Inferior parietal cortex (tissue), 1 donor: ENCODE measurements around the gene LTA.
"Not testable (repeated sequence)": the region's sequence is repeated elsewhere in the genome, so short reads cannot be mapped to it uniquely, and the experiment has no call there.

Experiments
- DNase-seq: peaks from one replicate; pipeline ENCODE4 v3.0.0-alpha.2; 2016; ENCODE audit errors: extremely low spot score

LTA gene

GRCh38 chr6:31541658-31542521, 30.2 kb upstream of the LTA start, which contains the start of gene DDX39B:
TSS of gene DDX39B (minus strand) at chr6:31542003. CDS start at chr6:31540532, 1,471 bp downstream.
- DNase-seq = peak; percentile 99

DNA sequence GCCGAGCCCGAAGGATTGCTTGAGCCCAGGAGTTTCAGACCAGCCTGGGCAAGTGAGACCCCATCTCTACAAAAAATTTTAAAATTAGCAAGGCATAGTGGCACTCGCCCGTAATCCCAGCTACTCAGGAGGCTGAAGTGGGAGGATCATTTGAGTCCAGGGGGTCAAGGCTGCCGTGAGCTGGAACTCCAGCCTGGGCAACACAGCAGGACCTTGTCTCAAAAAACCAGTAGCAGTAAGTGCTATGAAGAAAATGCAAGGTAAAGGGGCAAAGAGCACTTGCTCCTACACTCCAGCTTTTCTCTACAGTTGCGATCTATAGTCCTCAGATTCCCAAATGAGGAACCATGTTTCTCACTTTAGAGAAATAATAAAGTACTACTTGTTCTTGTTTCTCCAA, 28.4 kb upstream of the LTA start:
- DNase-seq = no peak

- DNase-seq = no peak
Measured at GRCh38 chr6:31544676-31545075, 27.4 kb upstream of the LTA start.

GRCh38 chr6:31545291-31545690, 26.8 kb upstream of the LTA start:
- no peak for DNase-seq

- peak; percentile 90 for DNase-seq
Measured at GRCh38 chr6:31546339-31546957, 25.6 kb upstream of the LTA start, which contains the start of gene ATP6V1G2. TSS of gene ATP6V1G2 (minus strand) at chr6:31546608. CDS start at chr6:31546559, 49 bp downstream.

- DNase-seq = peak; percentile 98
Measured at GRCh38 chr6:31546958-31547726, 24.9 kb upstream of the LTA start, which contains the start of gene NFKBIL1. TSS of gene NFKBIL1 (plus strand) at chr6:31547608. CDS start at chr6:31547695, 87 bp downstream.

DNA sequence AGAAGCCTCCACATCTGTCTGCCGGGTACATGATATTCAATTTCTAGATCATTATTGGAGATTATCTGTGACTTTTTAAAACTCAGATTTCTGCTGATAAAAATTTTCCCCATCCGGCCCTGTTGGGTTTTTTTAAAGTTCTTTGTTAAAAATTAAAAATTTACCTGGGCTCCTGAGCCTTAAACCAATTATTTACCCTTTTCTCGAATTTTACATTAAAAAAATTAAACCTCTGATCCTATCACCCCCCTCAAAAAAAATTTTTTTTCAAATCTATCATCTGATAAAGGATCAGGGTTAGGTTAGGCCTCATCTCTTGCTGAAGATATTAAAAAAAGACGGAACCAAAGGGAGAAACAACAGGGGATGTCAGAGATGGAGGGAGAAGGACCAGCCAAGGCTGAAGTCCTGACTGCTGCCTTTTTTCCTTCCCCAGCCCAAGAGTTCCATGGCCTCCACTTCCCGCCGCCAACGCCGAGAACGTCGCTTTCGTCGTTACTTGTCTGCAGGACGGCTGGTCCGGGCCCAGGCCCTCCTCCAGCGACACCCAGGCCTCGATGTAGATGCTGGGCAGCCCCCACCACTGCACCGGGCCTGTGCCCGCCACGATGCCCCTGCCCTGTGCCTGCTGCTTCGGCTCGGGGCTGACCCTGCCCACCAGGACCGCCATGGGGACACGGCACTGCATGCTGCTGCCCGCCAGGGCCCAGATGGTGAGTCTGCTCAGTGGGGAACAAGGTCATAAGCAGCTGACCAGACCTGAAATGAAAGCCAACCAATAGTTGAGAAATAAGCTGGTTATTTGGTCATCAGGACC, 24.2 kb upstream of the LTA start:
- no peak for DNase-seq

DNA sequence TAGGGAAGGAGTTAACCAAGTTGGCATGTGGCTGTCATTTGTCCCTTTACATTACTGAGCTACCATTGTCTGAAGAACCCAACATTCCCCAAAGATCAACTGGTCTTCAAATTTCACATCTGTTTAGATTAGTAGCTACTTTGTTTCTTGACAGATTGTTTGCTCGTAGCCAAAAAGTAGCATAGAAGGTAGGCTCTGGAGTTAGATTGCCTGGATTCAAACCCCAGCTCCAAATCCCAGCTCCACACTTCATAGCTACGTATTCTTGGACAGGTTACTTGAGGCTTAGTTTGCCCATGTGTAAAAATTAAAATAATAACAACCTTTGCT, 23.6 kb upstream of the LTA start:
- no peak for DNase-seq

GRCh38 chr6:31551371-31551770, 20.7 kb upstream of the LTA start:
- not testable (repeated sequence) for DNase-seq

DNA sequence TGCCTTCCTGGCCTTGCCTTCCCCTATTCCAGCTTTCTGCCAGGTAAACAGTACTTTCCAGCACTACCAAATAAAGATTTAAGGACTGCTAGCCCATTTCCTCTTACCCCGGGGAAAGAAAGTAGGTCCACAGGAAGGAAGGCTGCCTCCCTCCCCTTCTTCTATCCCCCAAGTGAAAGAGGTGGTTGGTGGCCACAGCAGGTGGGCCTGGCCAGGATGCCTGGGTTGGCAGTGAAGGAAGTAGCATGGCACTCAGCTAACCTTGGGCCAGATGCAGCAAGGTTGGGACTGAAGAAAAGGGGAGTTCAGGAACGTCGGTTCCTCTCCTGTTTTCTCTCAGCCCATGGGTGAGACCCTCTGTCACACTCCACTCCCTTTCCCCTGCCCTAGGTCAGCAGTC, 15.8 kb upstream of the LTA start:
- DNase-seq = no peak

GRCh38 chr6:31557443-31558317, 14.4 kb upstream of the LTA start:
- no peak for DNase-seq

DNA sequence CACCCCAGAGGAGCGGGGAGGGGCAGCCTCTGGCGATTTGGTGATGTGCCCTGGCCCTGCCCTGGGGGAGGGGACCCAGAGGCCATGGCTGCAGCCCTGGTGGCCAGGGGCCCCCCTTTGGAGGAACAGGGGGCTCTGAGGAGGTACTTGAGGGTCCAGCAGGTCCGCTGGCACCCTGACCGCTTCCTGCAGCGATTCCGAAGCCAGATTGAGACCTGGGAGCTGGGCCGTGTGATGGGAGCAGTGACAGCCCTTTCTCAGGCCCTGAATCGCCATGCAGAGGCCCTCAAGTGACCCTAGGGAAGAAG, 13.8 kb upstream of the LTA start:
- DNase-seq = no peak

- peak; percentile 40 for DNase-seq
Measured at GRCh38 chr6:31558631-31559500, 13.2 kb upstream of the LTA start.

GRCh38 chr6:31559606-31559957, 12.5 kb upstream of the LTA start:
- no peak for DNase-seq

- DNase-seq = no peak
Measured at GRCh38 chr6:31559958-31560696, 12.0 kb upstream of the LTA start.

GRCh38 chr6:31560697-31561058, 11.4 kb upstream of the LTA start:
- DNase-seq = no peak

GRCh38 chr6:31567531-31568370, 4.3 kb upstream of the LTA start:
- no peak for DNase-seq

DNA sequence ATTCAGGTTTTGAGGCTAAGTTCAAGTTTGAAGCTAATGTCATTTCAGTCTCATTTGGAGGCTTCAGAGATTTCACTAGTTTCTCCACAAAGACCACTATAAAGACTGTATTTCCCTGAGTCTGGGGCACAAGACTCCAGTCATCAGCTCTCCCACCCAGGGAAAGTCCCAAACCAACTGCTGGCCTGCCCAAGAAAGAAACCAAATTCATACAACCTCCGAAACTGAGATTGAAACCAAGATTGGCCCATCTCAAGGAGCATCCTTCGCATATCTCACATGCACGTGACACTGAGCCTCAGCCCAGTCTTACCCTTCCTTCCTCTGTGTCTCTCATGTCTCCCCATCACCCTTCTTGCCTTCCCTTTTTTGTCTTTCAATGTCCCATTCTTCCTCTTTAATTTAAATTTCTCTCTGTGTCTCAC, 3.5 kb upstream of the LTA start:
- DNase-seq = no peak
